ENCODE results near the gene SPRYD4.
A peak's percentile ranks its signal among the peaks of the same experiment; 100 is the strongest.
"Not testable (repeated sequence)": the region's sequence is repeated elsewhere in the genome, so short reads cannot be mapped to it uniquely, and the experiment has no call there.

SPRYD4 gene

DNA sequence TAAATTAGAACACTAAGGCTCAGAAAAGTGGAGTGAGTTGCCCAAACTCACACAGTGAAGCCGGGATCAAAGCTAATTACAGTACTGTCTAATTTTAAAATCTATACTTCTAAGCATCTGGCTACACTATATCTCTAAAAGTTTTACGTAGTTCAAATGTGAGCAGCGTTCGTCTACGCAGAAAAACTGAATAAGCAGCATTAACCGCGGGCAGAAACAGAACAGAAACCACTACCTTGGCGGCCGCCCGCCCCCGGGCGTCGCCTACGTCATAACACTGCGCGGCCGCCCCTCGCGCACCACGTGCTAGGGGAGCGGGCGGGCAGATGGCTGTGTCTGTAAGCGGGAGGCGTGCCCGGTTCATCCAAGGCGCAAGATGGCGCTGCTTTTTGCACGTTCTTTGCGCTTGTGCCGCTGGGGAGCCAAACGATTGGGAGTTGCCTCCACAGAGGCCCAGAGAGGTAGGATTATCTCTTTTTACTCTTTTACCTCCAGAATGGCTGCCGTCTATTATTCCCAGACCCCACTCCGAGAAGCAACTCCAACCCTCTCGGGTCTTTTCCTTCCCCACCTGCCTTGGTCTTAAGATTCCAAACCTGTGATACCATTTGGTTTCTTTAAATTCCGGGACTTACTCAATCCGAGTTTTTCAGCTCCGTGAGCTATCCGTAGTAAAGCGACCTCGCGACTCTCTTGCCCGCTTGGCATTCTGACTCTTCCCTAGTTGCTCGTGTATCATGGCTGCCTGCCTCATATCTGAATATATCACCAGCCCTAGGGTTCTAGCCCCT, at the start of gene SPRYD4:
Gene SPRYD4, plus strand, starts transcription at position 363 of the 791 bp plus-strand sequence. Its CDS starts 14 bp downstream, at position 377.
- DNase-seq: peak; percentile 72 to 93

DNA sequence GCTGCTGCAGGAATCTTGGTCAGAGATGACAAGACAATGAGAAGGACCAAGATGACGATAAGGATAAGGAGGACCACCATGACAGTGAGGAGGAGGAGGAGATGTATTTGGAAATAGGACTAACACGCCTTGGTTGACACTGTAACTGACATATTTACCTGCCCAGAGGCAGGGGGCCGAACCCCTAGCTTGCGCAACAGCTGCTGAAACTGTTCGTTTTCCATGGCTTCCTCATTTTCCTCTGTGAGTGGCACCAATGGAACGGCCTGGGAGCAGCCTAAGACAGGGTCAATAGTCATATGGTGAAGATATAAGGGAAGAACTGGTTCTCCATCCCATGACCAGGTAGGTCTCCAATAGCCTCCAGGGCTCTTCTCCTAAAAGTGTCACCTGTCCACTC, 48.0 kb upstream of the SPRYD4 start:
- no peak for DNase-seq

DNA sequence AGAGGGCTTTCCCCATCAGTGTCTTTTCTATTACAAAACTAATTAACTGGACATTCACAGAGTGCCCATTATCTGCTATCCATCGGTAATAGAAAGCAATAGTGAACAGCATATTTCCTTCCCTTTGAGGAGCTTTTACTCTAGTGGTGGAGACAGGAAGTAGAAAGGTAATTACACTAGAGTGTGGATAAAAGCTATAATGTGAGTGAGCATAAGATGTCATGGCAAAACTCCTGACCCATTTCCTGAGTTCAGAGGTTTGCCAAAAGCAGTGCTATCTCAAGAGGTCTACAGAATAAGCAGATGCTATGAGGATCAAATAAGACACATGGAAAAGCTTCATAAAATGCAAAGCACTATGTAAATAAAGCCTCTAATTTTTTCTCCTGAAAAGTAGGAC, 43.2 kb upstream of the SPRYD4 start:
- no peak for DNase-seq

DNA sequence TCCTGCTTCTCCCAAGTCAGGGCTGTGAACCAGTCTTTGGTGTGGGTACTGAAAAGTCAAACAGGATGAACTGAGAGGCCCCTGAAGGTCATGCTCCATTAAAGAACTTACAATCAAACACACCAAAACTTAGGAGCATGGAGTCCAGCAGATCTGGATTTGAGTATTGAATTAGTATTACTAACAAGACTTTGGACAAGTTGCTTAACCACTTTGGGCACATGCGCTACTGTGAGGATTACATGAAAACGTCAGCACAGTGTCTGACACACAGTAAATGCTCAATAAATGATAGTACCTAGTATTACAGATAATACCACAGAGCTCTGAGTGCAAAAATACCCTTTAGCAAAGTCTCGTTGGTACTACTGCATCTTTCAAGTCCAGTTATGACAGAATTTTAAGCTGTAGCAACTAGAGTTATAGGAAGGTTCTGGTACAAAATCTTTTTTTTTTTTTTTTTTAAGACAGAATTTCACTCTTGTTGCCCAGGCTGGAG, 42.4 kb upstream of the SPRYD4 start:
- DNase-seq: no peak

DNA sequence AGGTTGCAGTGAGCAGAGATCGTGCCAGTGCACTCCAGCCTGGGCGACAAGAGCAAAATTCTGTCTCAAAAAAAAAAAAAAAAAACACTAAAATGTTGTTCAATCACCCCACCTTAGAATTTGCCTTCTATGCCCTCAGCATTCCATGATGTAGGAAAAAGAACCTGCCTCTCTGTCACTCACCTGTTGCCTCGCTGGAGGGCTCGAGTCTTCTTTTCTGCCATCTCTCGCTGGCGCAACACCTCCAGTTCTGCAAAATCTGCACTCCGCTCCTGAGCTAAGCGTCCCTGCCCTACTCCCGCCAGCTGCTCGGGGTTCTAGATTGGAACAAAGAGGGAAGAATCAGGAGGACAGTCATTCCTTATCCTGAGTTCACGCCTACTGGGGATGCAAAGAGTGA, 37.1 kb upstream of the SPRYD4 start:
- no peak for DNase-seq

DNA sequence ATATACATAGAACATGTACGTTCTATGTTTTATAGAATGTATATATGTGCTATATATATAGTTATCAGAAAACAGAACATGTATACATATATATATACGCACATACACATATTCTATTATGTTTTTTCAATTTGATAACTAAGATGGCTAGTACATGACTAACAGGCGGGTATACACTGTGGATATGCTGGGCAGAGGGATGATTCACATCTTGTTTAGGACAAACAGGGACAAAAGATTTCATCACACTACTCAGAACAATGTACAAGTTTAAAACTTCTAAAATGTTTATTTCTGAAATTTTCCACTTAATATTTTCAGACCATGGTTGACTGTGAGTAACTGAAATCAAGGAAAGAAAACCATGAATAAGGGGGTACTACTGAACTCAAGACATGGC, 36.5 kb upstream of the SPRYD4 start:
- DNase-seq: no peak

DNA sequence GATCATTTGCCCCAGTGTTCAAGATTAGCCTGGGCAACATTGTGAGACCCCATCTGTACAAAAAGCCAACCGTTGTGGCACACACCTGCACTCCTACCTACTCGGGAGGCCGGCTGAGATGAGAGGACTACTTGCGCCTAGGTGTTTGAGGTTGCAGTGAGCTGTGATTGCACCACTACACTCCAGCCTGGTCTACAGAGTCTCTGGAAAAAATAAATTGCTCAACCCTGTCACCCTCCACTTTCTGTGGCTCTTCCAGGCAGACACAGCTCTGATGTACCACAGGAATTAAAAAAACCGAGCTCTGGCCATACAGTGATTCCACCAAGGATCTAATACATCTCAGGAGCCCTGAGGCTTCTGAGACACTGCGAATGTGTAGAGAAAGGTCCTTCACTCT, 33.5 kb upstream of the SPRYD4 start:
- DNase-seq: no peak

DNA sequence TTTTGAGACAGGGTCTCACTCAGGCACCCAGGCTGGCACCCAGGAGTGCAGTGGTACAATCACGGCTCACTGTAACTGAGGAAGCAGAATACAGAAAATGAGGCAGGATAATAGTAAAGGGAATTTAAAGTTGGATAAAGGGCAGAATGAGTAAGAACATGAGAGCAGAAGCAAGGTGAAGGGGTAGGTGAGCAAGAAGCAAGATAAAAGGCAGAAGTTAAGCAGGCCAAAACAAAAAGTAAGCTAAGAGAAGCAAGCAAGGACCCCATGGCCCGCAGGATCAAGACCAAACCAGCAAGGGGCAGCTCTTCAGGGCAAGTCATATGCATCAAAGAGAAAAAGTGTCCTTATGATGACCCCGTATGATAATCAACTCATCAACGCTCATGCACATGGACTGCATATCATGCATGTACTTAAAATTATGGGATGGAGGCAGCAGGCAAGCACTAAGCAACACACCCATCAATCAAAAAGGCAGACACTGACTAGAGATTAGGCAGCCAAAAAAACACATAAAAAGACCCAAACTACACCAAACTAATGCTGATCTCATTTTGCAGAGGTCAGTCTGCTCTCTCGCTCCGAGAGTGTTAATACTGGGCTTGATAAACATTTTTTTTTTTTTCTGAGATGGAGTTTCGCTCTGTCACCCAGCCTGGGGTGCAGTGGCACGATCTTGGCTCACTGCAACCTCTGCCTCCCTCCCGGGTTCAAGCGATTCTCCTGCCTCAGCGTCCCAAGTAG, 30.8 kb upstream of the SPRYD4 start:
- DNase-seq: no peak

DNA sequence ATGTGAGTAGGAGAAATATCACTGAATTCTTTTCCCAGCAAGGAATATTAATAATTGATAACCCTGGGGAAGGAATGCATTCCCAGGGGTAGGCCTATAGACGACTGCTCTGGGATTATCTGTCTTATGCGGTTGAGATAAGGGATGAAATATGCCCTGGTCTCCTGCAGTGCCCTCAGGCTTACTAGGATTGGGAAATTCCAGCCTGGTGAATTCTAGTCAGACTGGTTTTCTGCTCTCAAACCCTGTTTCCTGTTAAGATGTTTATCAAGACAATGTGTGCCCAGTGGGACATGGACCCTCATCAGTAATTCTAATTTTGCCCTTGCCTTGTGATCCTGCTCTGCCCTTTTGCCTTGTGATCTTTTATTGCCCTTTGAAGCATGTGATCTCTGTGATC, 25.2 kb upstream of the SPRYD4 start:
- not testable (repeated sequence) for DNase-seq

DNA sequence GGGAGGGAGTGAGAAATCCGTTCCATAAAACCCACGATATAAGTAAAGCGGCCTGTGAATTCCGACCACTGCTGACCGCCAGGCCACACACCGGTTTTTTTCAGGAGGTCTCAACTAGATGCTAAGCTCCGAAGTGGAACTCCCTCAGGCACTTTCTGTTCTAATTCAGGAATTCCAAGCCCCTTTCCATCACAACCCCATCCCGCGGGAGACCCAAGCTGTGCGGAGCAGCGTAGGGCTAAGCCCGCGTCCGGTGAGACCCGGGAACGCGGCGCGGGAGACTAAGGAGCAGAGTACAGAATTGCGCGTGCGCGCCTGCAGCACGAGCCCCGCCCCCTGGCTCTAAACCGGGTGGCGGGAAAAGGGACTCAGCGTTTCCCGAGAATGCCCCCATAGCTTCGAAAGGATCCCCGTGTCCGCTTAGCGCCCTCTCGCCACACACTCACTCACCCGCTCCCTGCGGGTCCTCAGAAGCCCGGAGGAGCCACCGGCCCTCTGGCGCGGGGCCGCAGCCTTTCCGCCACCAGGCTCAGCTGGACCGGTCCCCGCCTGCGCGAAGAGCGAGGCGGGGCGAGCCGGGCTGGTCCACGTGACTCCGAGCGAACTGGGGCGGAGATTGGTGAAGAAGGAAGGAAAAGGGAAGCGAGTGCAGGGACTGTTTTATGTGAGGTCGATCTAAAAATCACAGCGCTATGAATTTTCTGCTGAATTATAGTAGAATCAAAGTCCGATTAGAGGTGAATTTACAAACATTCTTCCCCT, 19.3 kb upstream of the SPRYD4 start, which contains the start of gene TIMELESS:
Gene TIMELESS, minus strand, starts transcription at position 567 of the 762 bp plus-strand sequence. CDS start 15,256 bp downstream, outside the sequence.
- peak; percentile 90 to 91 for DNase-seq

DNA sequence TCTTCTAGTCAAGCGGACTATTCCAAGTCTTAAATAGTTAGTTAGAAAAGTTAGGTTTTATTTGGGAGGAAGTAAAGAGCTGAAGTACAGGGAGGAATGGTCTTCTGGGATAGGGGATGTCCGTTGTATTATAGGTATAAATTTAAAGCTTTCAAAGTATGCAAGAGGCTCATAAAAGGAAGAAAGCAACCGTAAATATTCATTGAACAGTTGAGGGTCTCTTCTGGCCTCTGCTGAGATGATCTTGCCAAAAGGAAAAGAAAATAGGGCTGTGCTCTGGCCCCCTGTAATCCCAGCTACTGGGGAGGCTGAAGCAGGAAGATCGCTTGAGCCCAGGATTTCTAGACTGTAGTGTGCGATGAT, 18.8 kb upstream of the SPRYD4 start:
- DNase-seq: peak in 1 of 2 experiments; percentile 23

DNA sequence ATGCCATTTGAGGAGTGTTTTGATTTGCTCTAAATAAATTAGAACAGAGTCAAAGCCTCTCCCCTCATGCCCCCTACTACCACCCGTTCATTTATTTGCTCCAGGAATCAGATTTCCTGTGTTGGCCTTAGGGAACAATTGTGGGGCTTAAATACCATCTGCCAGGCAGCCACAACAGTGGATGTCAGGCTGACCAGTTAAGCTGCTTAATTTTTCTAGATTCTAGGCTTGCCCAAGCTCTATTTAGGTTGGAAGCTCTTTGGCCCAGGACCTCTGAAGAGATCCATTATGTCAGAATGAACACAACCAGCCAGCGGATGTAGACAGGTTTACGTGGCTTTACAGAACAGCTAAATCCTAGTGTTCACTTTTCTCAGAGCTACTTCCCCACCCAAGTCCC, 18.1 kb upstream of the SPRYD4 start:
- peak; percentile 84 to 93 for DNase-seq

DNA sequence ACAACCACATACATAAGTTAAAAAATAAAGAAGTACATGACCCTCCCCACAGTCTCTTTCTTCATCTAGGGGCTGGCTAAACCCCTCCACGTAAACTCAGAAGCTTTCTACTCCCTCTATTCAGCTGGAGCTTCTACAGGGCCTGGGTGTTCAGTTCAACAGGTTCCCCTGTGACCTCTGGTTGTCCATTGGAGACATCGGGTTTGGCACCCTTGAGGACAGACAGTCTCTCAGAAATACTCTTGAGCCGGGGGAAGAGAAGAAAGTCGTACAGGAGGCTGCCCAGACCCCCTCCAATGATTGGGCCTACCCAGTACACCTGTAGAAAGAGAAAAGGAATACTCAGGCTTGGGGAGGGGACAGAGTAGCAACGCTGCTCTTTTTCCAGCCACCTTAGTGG, 17.2 kb upstream of the SPRYD4 start:
- DNase-seq: no peak

DNA sequence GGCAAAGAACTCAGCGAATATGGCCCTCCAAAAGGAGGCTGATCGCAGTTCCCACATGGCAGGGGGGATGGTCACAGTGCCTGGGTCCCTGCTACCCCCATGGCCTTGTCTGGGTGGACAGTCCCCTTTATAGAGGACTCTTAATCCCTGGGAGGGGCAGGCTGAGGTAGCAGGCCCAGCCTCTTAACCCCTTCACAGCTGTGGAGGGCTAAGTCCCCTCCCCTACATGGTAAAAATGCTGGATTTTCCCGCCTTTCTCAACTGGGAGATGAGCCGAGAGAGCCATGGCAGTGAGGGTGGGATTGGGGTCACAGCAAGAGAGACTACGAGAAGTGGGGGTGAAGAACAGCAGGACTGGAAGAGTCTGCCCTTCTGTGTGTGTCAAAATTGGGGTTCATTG, 13.8 kb upstream of the SPRYD4 start, which contains the start of gene MIP:
Gene MIP, minus strand, starts transcription at position 101 of the 400 bp plus-strand sequence. Its CDS starts 44 bp downstream, at position 57.
- DNase-seq: no peak

DNA sequence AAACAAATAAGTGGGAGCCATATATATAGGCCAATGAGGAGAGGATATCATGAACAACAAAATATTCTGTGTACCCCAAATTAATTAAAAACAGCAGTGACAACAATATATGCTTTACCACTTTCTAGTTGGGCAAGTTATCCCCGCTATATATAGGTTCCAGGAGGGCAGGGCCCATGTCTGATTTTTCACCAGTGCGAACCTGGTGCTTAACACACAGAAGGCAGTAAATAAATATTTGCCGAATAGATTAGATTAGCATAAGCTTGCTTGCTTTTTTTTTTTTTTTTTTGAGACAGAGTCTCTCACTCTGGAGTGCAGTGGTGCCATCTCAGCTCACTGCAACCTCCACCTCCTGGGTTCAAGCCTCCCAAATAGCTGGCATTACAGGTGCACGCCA, 10.6 kb upstream of the SPRYD4 start:
- DNase-seq: no peak

DNA sequence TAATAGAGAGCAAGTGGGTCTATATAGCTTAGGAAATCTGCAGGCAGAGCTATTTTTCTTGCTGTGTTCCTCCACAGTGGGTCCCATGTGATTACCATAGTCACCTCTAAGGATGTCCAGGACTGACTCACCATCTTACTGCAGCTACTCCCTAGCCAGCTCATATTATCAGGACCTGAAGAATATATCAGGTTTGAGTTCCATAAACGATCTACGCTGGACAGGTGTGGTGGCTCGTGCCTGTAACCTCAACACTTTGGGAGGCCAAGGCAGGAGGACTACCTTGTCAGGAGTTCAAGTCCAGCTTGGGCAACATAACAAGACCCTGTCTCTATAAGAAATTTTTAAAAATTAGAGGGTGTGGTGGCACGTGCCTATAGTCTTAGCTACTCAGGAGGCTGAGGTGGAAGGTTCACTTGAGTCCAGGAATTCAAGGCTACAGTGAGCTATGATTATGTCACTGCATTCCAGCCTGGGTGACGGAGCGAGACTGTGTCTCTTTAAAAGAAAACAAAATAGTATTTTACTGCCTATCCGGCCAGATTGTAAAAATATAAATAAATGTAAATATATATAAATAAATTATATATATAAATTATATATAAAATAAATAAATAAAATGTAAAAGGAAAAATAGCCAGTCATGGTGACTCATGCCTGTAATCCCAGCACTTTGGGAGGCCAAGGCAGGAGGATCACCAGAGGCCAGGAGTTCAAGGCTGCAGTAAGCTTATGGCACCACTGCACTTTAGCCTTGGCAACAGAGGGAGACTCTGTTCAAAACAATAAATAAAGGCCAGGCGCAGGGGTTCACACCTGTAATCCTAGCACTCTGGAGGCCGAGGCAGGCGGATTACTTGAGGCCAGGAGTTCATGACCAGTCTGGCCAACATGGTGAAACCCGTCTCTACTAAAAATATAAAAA, 6.9 kb upstream of the SPRYD4 start:
- no peak for DNase-seq

DNA sequence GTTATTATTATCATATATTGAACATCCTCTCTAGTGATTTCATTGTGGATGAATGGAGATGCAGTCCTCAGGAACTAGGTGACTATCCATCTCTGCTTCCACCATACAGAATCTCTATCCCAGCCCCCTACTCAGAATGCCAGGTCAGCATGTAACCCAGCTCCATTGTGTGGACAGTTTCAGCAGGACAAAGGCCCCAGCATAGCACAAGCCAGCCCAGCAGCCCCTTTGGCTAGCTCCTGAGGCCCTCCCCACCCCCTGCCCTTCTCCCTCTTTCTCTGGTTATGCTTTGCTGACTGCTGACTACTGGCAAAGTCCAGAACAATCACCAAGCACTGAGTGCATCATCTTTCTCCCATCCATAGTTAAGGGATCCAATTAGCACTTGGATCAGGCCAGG, 5.8 kb upstream of the SPRYD4 start:
- DNase-seq: no peak

DNA sequence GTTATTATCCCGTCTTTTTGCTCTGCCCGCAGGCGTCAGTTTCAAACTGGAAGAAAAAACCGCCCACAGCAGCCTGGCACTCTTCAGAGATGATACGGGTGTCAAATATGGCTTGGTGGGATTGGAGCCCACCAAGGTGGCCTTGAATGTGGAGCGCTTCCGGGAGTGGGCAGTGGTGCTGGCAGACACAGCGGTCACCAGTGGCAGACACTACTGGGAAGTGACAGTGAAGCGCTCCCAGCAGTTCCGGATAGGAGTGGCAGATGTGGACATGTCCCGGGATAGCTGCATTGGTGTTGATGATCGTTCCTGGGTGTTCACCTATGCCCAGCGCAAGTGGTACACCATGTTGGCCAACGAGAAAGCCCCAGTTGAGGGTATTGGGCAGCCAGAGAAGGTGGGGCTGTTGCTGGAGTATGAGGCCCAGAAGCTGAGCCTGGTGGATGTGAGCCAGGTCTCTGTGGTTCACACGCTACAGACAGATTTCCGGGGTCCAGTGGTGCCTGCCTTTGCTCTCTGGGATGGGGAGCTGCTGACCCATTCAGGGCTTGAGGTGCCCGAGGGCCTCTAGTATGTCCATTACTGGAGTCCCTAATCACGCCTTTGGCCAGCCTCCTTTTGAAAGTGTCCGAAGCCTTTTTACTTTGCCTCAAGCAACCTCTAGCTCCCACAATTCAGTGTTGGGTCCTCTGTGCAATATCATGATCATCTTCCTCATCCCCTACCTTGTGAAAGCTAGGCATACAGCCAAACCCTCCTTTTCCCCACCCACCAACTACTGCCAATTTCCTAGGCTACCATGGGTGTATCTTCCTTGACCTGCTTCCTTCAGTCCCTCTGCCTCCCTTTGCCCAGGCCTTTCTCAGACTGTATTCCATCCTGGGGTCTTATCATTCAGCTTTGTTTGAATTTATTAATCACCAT, 891 bp downstream of the SPRYD4 start:
- no peak for DNase-seq

DNA sequence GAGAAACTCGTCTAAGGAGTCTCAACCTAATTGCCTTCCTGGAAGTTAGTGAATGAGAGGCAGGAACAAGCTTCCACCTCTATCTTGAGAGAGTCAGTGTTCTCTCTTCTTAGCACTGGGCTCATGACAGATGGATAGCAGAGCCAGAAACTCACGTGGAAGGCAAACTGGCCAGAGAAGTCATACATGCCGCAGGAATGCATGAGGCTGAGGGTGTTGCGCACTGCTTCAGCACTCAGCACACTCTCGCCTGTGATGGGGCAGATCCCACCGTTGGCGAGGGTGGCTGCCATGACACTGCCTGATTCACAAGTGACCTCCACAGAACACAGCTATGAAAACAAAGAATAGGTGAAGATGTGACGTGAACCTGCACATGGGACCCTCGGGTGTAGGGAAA, 6.0 kb downstream of the SPRYD4 start:
- DNase-seq: no peak

DNA sequence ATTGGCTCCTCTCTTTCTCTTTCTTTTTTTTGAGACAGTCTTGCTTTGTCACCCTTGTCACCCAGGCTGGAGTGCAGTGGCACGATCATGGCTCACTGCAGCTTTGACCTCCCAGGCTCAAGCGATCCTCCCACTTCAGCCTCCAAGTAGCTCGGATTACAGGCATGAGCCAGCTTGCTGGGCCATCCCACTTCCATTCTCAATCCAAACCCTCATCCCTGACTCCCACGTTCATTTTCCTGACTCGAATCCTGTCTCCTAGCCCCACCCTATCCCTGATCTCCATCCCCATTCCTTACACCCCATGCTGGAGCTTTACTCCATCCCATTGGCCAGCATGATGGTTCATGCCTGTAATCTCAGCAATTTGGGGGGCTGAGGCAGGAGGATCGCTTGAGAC, 7.8 kb downstream of the SPRYD4 start:
- DNase-seq: no peak

DNA sequence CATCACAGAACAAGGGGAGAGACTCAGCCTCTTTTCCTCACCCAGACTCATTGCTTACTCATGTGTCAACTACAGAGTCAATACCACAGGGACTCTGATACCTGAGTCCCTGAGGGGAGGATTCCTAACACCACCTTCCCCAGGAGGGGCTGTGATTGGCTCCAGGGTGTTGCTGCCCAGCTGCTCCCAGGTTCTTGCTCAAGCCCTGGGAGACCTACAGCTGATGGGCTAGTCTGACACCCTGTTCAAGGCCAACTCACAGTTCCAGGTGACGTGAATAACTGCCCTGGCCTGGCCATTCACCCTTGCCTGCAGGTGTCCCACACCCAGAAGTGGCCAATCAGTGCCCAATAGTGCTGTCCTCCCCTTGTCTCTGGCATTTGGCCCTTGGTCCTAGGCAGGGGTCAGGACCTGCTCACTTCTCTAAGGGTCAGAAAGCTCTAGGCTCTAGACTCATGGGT, 8.6 kb downstream of the SPRYD4 start:
- DNase-seq: no peak

Data from NCI-H524 (cell line).